H1 (cell line): ENCODE results near the gene CDYL2. TPM values are rescaled to one million over a fixed set of nuclear protein-coding genes. Genes with fewer than 3 reads are reported as not detected.

Source experiments
- CTCF ChIA-PET: fragments of 300-600 bp; sonication (Branson Sonifier 250); formaldehyde crosslinking; loops from one replicate; lab custom pipeline; 2021; ENCODE audit not compliant: partially characterized antibody; lab: Charles Lee
- POLR2A ChIA-PET: fragments of 300-600 bp; sonication (Branson Sonifier 250); formaldehyde crosslinking; loops from one replicate; lab custom pipeline; 2021; ENCODE audit warnings: inconsistent platforms; ENCODE audit not compliant: partially characterized antibody; lab: Charles Lee
- DNase-seq, 2 experiments: peaks; one replicate each; pipeline versions ENCODE4 v3.0.0 to v3.0.0-alpha.2; 2010 to 2022; ENCODE audit warnings: low spot score in 2 of 2, low read depth in 1 of 2, mixed read lengths in 1 of 2
- FAIRE-seq: peaks from 2 replicates; lab custom pipeline; 2011; peaks lifted over from hg19 to GRCh38; lab: Jason Lieb, UNC
- H2AFZ ChIP-seq: 2 replicates; pipeline ENCODE4 v1.8.1; 2012; ENCODE audit warnings: low read length, inconsistent platforms
- H2AK5ac ChIP-seq: 2 replicates; pipeline ENCODE4 v1.6.1; 2013; ENCODE audit warnings: low read depth, low read length
- H2BK120ac ChIP-seq: replicated peaks from 2 replicates; pipeline ENCODE3; 2013; ENCODE audit warnings: low read depth, low read length, inconsistent platforms
- H2BK12ac ChIP-seq: 2 replicates; pipeline ENCODE4 v1.6.1; 2013; ENCODE audit warnings: low read depth, low read length
- H2BK15ac ChIP-seq: 2 replicates; pipeline ENCODE4 v1.6.1; 2013; ENCODE audit warnings: low read length
- H2BK20ac ChIP-seq: 2 replicates; pipeline ENCODE4 v1.6.1; 2013; ENCODE audit warnings: low read length
- H2BK5ac ChIP-seq: 2 replicates; pipeline ENCODE4 v1.6.1; 2013; ENCODE audit warnings: low read depth, low read length
- H3K14ac ChIP-seq: 2 replicates; pipeline ENCODE4 v1.6.1; 2013; ENCODE audit warnings: inconsistent platforms; ENCODE audit not compliant: insufficient read length
- H3K18ac ChIP-seq: 2 replicates; pipeline ENCODE4 v1.6.1; 2013; ENCODE audit warnings: low read length; ENCODE audit errors: extremely low read depth
- H3K23ac ChIP-seq: 2 replicates; pipeline ENCODE4 v1.6.1; 2013; ENCODE audit warnings: inconsistent platforms; ENCODE audit not compliant: insufficient read length
- H3K23me2 ChIP-seq: 2 replicates; pipeline ENCODE4 v1.6.1; 2013; ENCODE audit warnings: low read depth, low read length
- H3K27ac ChIP-seq: 2 replicates; pipeline ENCODE4 v1.6.1; 2011; ENCODE audit warnings: low read depth, low read length, inconsistent platforms
- H3K27me3 ChIP-seq, 4 experiments: replicated peaks in 1 of 4; 1 replicate in 1 of 4; 2 replicates in 3 of 4; pipeline versions ENCODE4 v1.6.1 to v1.8.1; 2011 to 2013; ENCODE audit warnings: low read length in 3 of 4, mild to moderate bottlenecking in 3 of 4, inconsistent platforms in 2 of 4, mixed read lengths in 2 of 4, moderate library complexity in 1 of 4; ENCODE audit not compliant: control insufficient read depth in 3 of 4, insufficient read depth in 3 of 4; ENCODE audit errors: extremely low read depth in 1 of 4
- H3K36me3 ChIP-seq, 4 experiments: 2 replicates each; pipeline versions ENCODE4 v1.6.1 to v1.8.1; 2011 to 2013; ENCODE audit warnings: mild to moderate bottlenecking in 4 of 4, low read length in 3 of 4, moderate library complexity in 2 of 4, control low read depth in 1 of 4, inconsistent platforms in 1 of 4; ENCODE audit not compliant: insufficient read depth in 4 of 4, control insufficient read depth in 2 of 4
- H3K4ac ChIP-seq: replicated peaks from 2 replicates; pipeline ENCODE3; 2013; ENCODE audit warnings: low read length, low read depth, mixed read lengths, inconsistent platforms; ENCODE audit not compliant: insufficient read length
- H3K4me1 ChIP-seq, 4 experiments: replicated peaks in 1 of 4; 1 replicate in 1 of 4; 2 replicates in 3 of 4; pipeline versions ENCODE4 v1.6.1 to v1.8.1; 2011 to 2013; ENCODE audit warnings: low read length in 3 of 4, inconsistent platforms in 2 of 4, mixed read lengths in 1 of 4; ENCODE audit not compliant: insufficient read depth in 4 of 4, control insufficient read depth in 3 of 4
- H3K4me2 ChIP-seq, 2 experiments: 2 replicates each; pipeline versions ENCODE4 v1.6.1 to v1.8.1; 2011 to 2013; ENCODE audit warnings: low read depth in 2 of 2, low read length in 2 of 2, control low read depth in 1 of 2, inconsistent platforms in 1 of 2, mild to moderate bottlenecking in 1 of 2; ENCODE audit not compliant: insufficient read depth in 1 of 2
- H3K4me3 ChIP-seq, 4 experiments: fragments of 200-600, 300-600 bp in 1 of 4; sonication (generic), shearing (Covaris generic), sonication (Bioruptor Twin) in 1 of 4; 2 replicates each; pipeline versions ENCODE4 v1.5.1 to v1.8.1; 2011 to 2016; ENCODE audit warnings: low read length in 4 of 4, low read depth in 3 of 4, control low read depth in 2 of 4, inconsistent platforms in 2 of 4, mild to moderate bottlenecking in 2 of 4, mixed read lengths in 1 of 4, moderate library complexity in 1 of 4; ENCODE audit not compliant: insufficient read depth in 2 of 4; ENCODE audit errors: extremely low read depth in 1 of 4
- H3K56ac ChIP-seq: replicated peaks from 2 replicates; pipeline ENCODE3; 2013; ENCODE audit warnings: low read depth, mild to moderate bottlenecking, mixed read lengths, low read length, inconsistent platforms; ENCODE audit not compliant: insufficient read length
- H3K79me1 ChIP-seq: 2 replicates; pipeline ENCODE4 v1.6.1; 2013; ENCODE audit warnings: low read depth, low read length, control low read depth
- H3K79me2 ChIP-seq, 2 experiments: 2 replicates each; pipeline versions ENCODE4 v1.6.1 to v1.8.1; 2012 to 2013; ENCODE audit warnings: low read length in 2 of 2, mild to moderate bottlenecking in 2 of 2, inconsistent platforms in 1 of 2; ENCODE audit not compliant: insufficient read depth in 2 of 2, control insufficient read depth in 1 of 2
- H3K9ac ChIP-seq, 4 experiments: replicated peaks in 1 of 4; 1 replicate in 1 of 4; 2 replicates in 3 of 4; pipeline versions ENCODE4 v1.6.1 to v1.8.1; 2011 to 2013; ENCODE audit warnings: low read depth in 3 of 4, low read length in 3 of 4, control low read depth in 2 of 4, mild to moderate bottlenecking in 2 of 4, moderate library complexity in 2 of 4, inconsistent platforms in 1 of 4; ENCODE audit errors: extremely low read depth in 1 of 4
- H3K9me3 ChIP-seq, 2 experiments: 2 replicates each; pipeline versions ENCODE4 v1.6.1 to v1.8.1; 2012 to 2013; ENCODE audit warnings: mild to moderate bottlenecking in 2 of 2, moderate library complexity in 2 of 2, control low read depth in 1 of 2, inconsistent platforms in 1 of 2, low read depth in 1 of 2, low read length in 1 of 2, mixed read lengths in 1 of 2; ENCODE audit not compliant: insufficient read depth in 2 of 2
- H4K20me1 ChIP-seq, 2 experiments: replicated peaks in 1 of 2; 2 replicates each; pipeline versions ENCODE3 to v1.8.1; 2011 to 2013; ENCODE audit warnings: inconsistent platforms in 2 of 2, low read length in 2 of 2, mild to moderate bottlenecking in 1 of 2; ENCODE audit not compliant: insufficient read depth in 2 of 2, control insufficient read depth in 1 of 2
- H4K5ac ChIP-seq: 2 replicates; pipeline ENCODE4 v1.6.1; 2013; ENCODE audit warnings: low read length, low read depth, mixed read lengths, inconsistent platforms; ENCODE audit not compliant: insufficient read length
- H4K8ac ChIP-seq: 2 replicates; pipeline ENCODE4 v1.8.0; 2013; ENCODE audit warnings: mild to moderate bottlenecking, moderate library complexity, low read length, inconsistent platforms; ENCODE audit not compliant: insufficient read depth; ENCODE audit errors: extremely low read depth
- H4K91ac ChIP-seq: replicated peaks from 2 replicates; pipeline ENCODE3; 2013; ENCODE audit warnings: low read length, mixed read lengths, inconsistent platforms; ENCODE audit not compliant: insufficient read length
- CHD1 ChIP-seq: IDR thresholded peaks from 2 replicates; pipeline ENCODE4 v1.6.1; 2012; ENCODE audit warnings: low read depth, low read length, improper control_type of control experiment
- NANOG ChIP-seq: IDR thresholded peaks from 2 replicates; pipeline ENCODE4 v1.6.1; 2011; ENCODE audit warnings: low read length, low read depth, mild to moderate bottlenecking, inconsistent platforms; ENCODE audit not compliant: insufficient read depth, poor library complexity, severe bottlenecking
- POLR2AphosphoS5 ChIP-seq: IDR thresholded peaks from 2 replicates; pipeline ENCODE4 v1.6.1; 2011; ENCODE audit warnings: low read depth, low read length
- SAP30 ChIP-seq: fragments of 300-600 bp; sonication (generic); IDR thresholded peaks from 2 replicates; pipeline ENCODE4 v1.7.1; 2012; ENCODE audit warnings: low read length, moderate library complexity, mild to moderate bottlenecking, inconsistent platforms; ENCODE audit not compliant: insufficient read depth, insufficient replicate concordance
- SIN3A ChIP-seq, 2 experiments: IDR thresholded peaks in 1 of 2; conservative IDR thresholded peaks in 1 of 2; 2 replicates each; pipeline ENCODE4 v1.6.1; 2011 to 2012; ENCODE audit warnings: low read length in 2 of 2, improper control_type of control experiment in 1 of 2, low read depth in 1 of 2, mild to moderate bottlenecking in 1 of 2
- SP1 ChIP-seq: IDR thresholded peaks from 2 replicates; pipeline ENCODE4 v1.6.1; 2011; ENCODE audit warnings: low read depth, low read length
- SRF ChIP-seq: IDR thresholded peaks from 2 replicates; pipeline ENCODE4 v1.6.1; 2011; ENCODE audit warnings: mild to moderate bottlenecking, low read depth, low read length, moderate library complexity
- TAF7 ChIP-seq: optimal IDR thresholded peaks from 2 replicates; pipeline ENCODE3; 2011; ENCODE audit warnings: low read depth, mild to moderate bottlenecking, inconsistent platforms, low read length, moderate library complexity, borderline replicate concordance
- WGBS, 2 experiments: shearing (Covaris generic) in 1 of 2; methylation state at CpG; one replicate each; pipeline versions ENCODE4 v1.1.6 to v1.1.7; 2013 to 2015; ENCODE audit warnings: low lambda C conversion rate in 2 of 2, mixed read lengths in 2 of 2, inconsistent platforms in 1 of 2, low coverage in 1 of 2, missing lambda C conversion rate in 1 of 2; ENCODE audit not compliant: insufficient replicate concordance in 2 of 2, insufficient coverage in 1 of 2, insufficient read length in 1 of 2; ENCODE audit errors: extremely low coverage in 1 of 2, missing lambda C conversion rate in 1 of 2; 5-methylcytosine and 5-hydroxymethylcytosine counted together
- polyA plus RNA-seq, 7 experiments: library from polyadenylated mRNA; depleted of rRNA in 3 of 7; stranded (reverse) in 5 of 7; unstranded in 2 of 7; fragments of >200 nt in 5 of 7; fragments of 200-250 nt in 2 of 7; gene quantifications; 1 replicate in 5 of 7; 2 replicates in 1 of 7; 4 replicates in 1 of 7; pipeline versions ENCODE4 v1.2.1 to v1.2.3, GENCODE V29; 2011 to 2013; ENCODE audit warnings: missing spikeins in 2 of 7, mixed read lengths in 2 of 7
- total RNA-seq: library from RNA; stranded (reverse); fragmentation: NEBNext Ultra II Directional; extraction: Animal tissue kit (Norgen Biotek cat#: 25700); gene quantifications from 2 replicates; pipeline ENCODE4 v1.2.1, GENCODE V29; 2021

Gene CDYL2
- total and polyA plus RNA-seq, 2 of the 8 experiments (the other 6 are each of a cell fraction or from before 2014, with no cell fraction given), result 0.33 to 5.3 TPM

GRCh38 chr16:80792031-80792430, 12.4 kb downstream of the CDYL2 start:
- H3K56ac ChIP-seq, result no peak overlapping the region

More at GRCh38 chr16:80792031-80792430, 12.4 kb downstream of the CDYL2 start:
- no peak overlapping the region for H3K4me2 ChIP-seq
- H3K27me3 ChIP-seq, result no peaks in the 10 kb centered on the region
- no peak overlapping the region for H3K27ac ChIP-seq
- no peaks in the 10 kb centered on the region for H4K20me1 ChIP-seq
- POLR2A ChIA-PET, result no interaction called here
- no peak overlapping the region for H4K8ac ChIP-seq
- H3K4me1 ChIP-seq, result peaks cover 0 to 4% (median 0%) of the 10 kb centered on the region in 4 experiments; a peak in 2 of 7 replicates
- H3K36me3 ChIP-seq, result no peaks in the 10 kb centered on the region
- no peak for TF ChIP-seq CHD1
- no peak for TF ChIP-seq SP1
- TF ChIP-seq SIN3A (conservative IDR thresholded peaks at IDR 0.05 in 1 of 2, IDR thresholded peaks at IDR 0.05 in 1 of 2; ENCODE audit: low read depth in 1 of 2, low read length in 2 of 2), result no peak
- no peak for TF ChIP-seq TAF7
- TF ChIP-seq POLR2AphosphoS5, result no peak
- no peak for TF ChIP-seq SAP30
- TF ChIP-seq SRF, result no peak
- TF ChIP-seq NANOG, result no peak
- no peak overlapping the region for H2BK12ac ChIP-seq
- no peak overlapping the region for H3K18ac ChIP-seq
- H2AK5ac ChIP-seq, result no peak overlapping the region
- H2AFZ ChIP-seq, result no peak overlapping the region
- CTCF ChIA-PET, result no interaction called here
- H4K91ac ChIP-seq, result no peak overlapping the region
- H3K4me3 ChIP-seq, result no peak overlapping the region
- H2BK5ac ChIP-seq, result no peak overlapping the region
- no peaks in the 10 kb centered on the region for H3K79me1 ChIP-seq
- no peak for FAIRE-seq
- H2BK20ac ChIP-seq, result no peak overlapping the region
- H3K23me2 ChIP-seq, result no peaks in the 10 kb centered on the region; the same call in 1 of the 2 replicates
- peaks cover 4 to 5% of the 10 kb centered on the region in 2 experiments; a peak in 2 of 4 replicates for H3K9me3 ChIP-seq
- no peak overlapping the region for H3K4ac ChIP-seq
- no peak overlapping the region for H3K14ac ChIP-seq
- DNase-seq, result no peak
- WGBS, 2 experiments, result 74% methylated on average over 2 of the region's 2 CpGs; no CpG with 5 or more reads in 1 of the 2 experiments
- no peak overlapping the region for H3K23ac ChIP-seq
- H2BK15ac ChIP-seq, result no peak overlapping the region
- H4K5ac ChIP-seq, result no peak overlapping the region
- H3K79me2 ChIP-seq, result no peaks in the 10 kb centered on the region
- no peak overlapping the region for H3K9ac ChIP-seq
- no peak overlapping the region for H2BK120ac ChIP-seq
